K562 (cell line): ENCODE data around the gene PHKA1. TPM values are rescaled to one million over a fixed set of nuclear protein-coding genes. Genes with fewer than 3 reads are reported as not detected.
A peak's percentile ranks its signal among the peaks of the same experiment; 100 is the strongest.

ENCODE experiments used
- ASH1L ChIP-seq: fragments of 450-650 bp; IDR thresholded peaks from 2 replicates; pipeline ENCODE4 v1.6.1; 2018; ENCODE audit warnings: borderline replicate concordance, mild to moderate bottlenecking, low read depth; ENCODE audit not compliant: partially characterized antibody
- BCL6 ChIP-seq: fragments of 250-450 bp; sonication (Bioruptor Pico); IDR thresholded peaks from 2 replicates; pipeline ENCODE4 v1.4.0; 2020
- CBX3 ChIP-seq, 2 experiments: IDR thresholded peaks; 1 replicate in 1 of 2; 2 replicates in 1 of 2; pipeline ENCODE4 v1.6.1; 2012; ENCODE audit warnings: inconsistent platforms in 2 of 2, low read length in 2 of 2, borderline replicate concordance in 1 of 2, control low read depth in 1 of 2
- CXXC5 ChIP-seq: fragments of 250-450 bp; sonication (Bioruptor Pico); IDR thresholded peaks from 2 replicates; pipeline ENCODE4 v1.8.0; 2022; ENCODE audit warnings: inconsistent platforms, mild to moderate bottlenecking, moderate library complexity
- DMBX1 ChIP-seq: fragments of 250-450 bp; sonication (Bioruptor Pico); IDR thresholded peaks from 2 replicates; pipeline ENCODE4 v1.8.0; 2022; ENCODE audit warnings: inconsistent platforms, mild to moderate bottlenecking, moderate library complexity, borderline replicate concordance
- EHMT2 ChIP-seq: fragments of 450-650 bp; IDR thresholded peaks from 2 replicates; pipeline ENCODE4 v1.6.1; 2018; ENCODE audit warnings: antibody characterized with exemption
- FIP1L1 ChIP-seq: fragments of 200-400 bp; formaldehyde crosslinking; IDR thresholded peaks from 2 replicates; pipeline ENCODE4 v1.6.1; 2018; ENCODE audit warnings: mild to moderate bottlenecking, low read depth, low read length; ENCODE audit not compliant: poor library complexity, severe bottlenecking
- FOS ChIP-seq: IDR thresholded peaks from 3 replicates; pipeline ENCODE4 v1.6.1; 2011; ENCODE audit not compliant: insufficient read length; ENCODE audit errors: extremely low read depth
- HNRNPK ChIP-seq: fragments of 200-400 bp; formaldehyde crosslinking; IDR thresholded peaks from one replicate; pipeline ENCODE4 v1.6.1; 2018; ENCODE audit warnings: mild to moderate bottlenecking, low read depth, low read length; ENCODE audit not compliant: poor library complexity, severe bottlenecking
- MAFK ChIP-seq: IDR thresholded peaks from 2 replicates; pipeline ENCODE4 v1.6.1; 2011; ENCODE audit warnings: low read length, improper control_type of control experiment
- MCM2 ChIP-seq: fragments of 450-650 bp; IDR thresholded peaks from 2 replicates; pipeline ENCODE4 v1.6.1; 2017; ENCODE audit warnings: low read depth, mild to moderate bottlenecking
- MIER1 ChIP-seq: fragments of 450-650 bp; IDR thresholded peaks from 2 replicates; pipeline ENCODE4 v1.6.1; 2016; ENCODE audit warnings: antibody characterized with exemption, mild to moderate bottlenecking, low read depth
- MTA2 ChIP-seq: fragments of 450-650 bp; IDR thresholded peaks from 2 replicates; pipeline ENCODE4 v1.6.1; 2016; ENCODE audit warnings: low read depth
- NFATC3 ChIP-seq: fragments of 450-650 bp; IDR thresholded peaks from 2 replicates; pipeline ENCODE4 v1.6.1; 2017; ENCODE audit warnings: mild to moderate bottlenecking
- PKNOX1 ChIP-seq: fragments of 450-650 bp; IDR thresholded peaks from 2 replicates; pipeline ENCODE4 v1.6.1; 2016
- RFX1 ChIP-seq: fragments of 450-650 bp; IDR thresholded peaks from 2 replicates; pipeline ENCODE4 v1.6.1; 2016; ENCODE audit warnings: mild to moderate bottlenecking, moderate library complexity
- TAF7 ChIP-seq: fragments of 450-650 bp; IDR thresholded peaks from 2 replicates; pipeline ENCODE4 v1.6.1; 2016; ENCODE audit warnings: missing genetic modification characterization, missing compliant biosample characterization
- USF2 ChIP-seq: sonication (generic); formaldehyde crosslinking; IDR thresholded peaks from 2 replicates; pipeline ENCODE4 v1.5.0; 2020; ENCODE audit warnings: missing genetic modification reagents
- ZBTB5 ChIP-seq: fragments of 450-650 bp; IDR thresholded peaks from 2 replicates; pipeline ENCODE4 v1.6.1; 2017; ENCODE audit warnings: antibody characterized with exemption
- ZC3H4 ChIP-seq: sonication (generic); formaldehyde crosslinking; IDR thresholded peaks from 2 replicates; pipeline ENCODE4 v1.9.0; 2021; ENCODE audit warnings: missing genetic modification reagents, borderline replicate concordance
- ZNF175 ChIP-seq: fragments of 200-800 bp; sonication (Bioruptor generic); IDR thresholded peaks from 2 replicates; pipeline ENCODE4 v1.6.1; 2016; ENCODE audit warnings: low read depth, mild to moderate bottlenecking, missing genetic modification characterization, missing compliant biosample characterization
- ZNF253 ChIP-seq: fragments of 250-450 bp; sonication (Bioruptor Pico); conservative IDR thresholded peaks from 2 replicates; pipeline ENCODE4 v1.6.1; 2021; ENCODE audit warnings: mild to moderate bottlenecking
- ZNF444 ChIP-seq: fragments of 250-450 bp; sonication (Bioruptor Pico); IDR thresholded peaks from 2 replicates; pipeline ENCODE4 v1.4.0; 2020; ENCODE audit warnings: mild to moderate bottlenecking, moderate library complexity
- ZNF449 ChIP-seq: fragments of 250-450 bp; sonication (Bioruptor Pico); IDR thresholded peaks from 2 replicates; pipeline ENCODE4 v1.8.0; 2022; ENCODE audit warnings: moderate library complexity, mild to moderate bottlenecking, inconsistent platforms
- ZNF668 ChIP-seq: fragments of 250-450 bp; sonication (Bioruptor Pico); IDR thresholded peaks from 2 replicates; pipeline ENCODE4 v1.8.0; 2022; ENCODE audit warnings: mild to moderate bottlenecking, inconsistent platforms
- polyA plus RNA-seq, 8 experiments: library from polyadenylated mRNA; depleted of rRNA in 4 of 8; stranded (reverse) in 5 of 8; unstranded in 3 of 8; fragments of >200 nt; fragmentation: Nextera tagmentation in 2 of 8; fragmentation: Illumina TruSeq in 1 of 8; extraction: Ambion mirVana in 2 of 8; extraction: Trizol in 1 of 8; gene quantifications; 2 replicates each; pipeline versions ENCODE4 v1.2.1 to v1.2.3, GENCODE V29; 2011 to 2014; ENCODE audit warnings: inconsistent platforms in 1 of 8, missing spikeins in 1 of 8
- total RNA-seq, 7 experiments: library from RNA; depleted of rRNA in 6 of 7; stranded (reverse); fragments of >200 nt in 6 of 7; fragmentation: Illumina TruSeq in 2 of 7; extraction: Trizol in 2 of 7; gene quantifications; 2 replicates each; pipeline versions ENCODE4 v1.2.1 to v1.2.3, GENCODE V29; 2011 to 2021; ENCODE audit warnings: low replicate concordance in 1 of 7

PHKA1 gene
- total and polyA plus RNA-seq, 9 of the 15 experiments (the other 6 are each of a cell fraction or from before 2014, with no cell fraction given): 2.4 to 9.6 (median 5.8) TPM

- TF ChIP-seq ZNF253 (CRISPR knock-in tag): no peak
- TF ChIP-seq ZNF668 (CRISPR knock-in tag): no peak
- TF ChIP-seq MAFK: no peak
- TF ChIP-seq NFATC3: peak; percentile 84; the same call in 1 of the 2 replicates
- no peak for TF ChIP-seq FOS
- TF ChIP-seq MCM2: no peak
- TF ChIP-seq ASH1L: peak; percentile 69
- no peak for TF ChIP-seq ZNF444
- no peak for TF ChIP-seq FIP1L1
- no peak for TF ChIP-seq ZNF175 (CRISPR knock-in tag)
- TF ChIP-seq ZNF449 (CRISPR knock-in tag): no peak
- TF ChIP-seq EHMT2: no peak
- TF ChIP-seq USF2 (CRISPR knock-in tag): no peak
- TF ChIP-seq CXXC5 (CRISPR knock-in tag): peak; percentile 45
- TF ChIP-seq BCL6 (CRISPR knock-in tag): no peak
- no peak for TF ChIP-seq TAF7 (tag)
- 0 out of 2 replicates have a peak, but pooled peaks have one; percentile 49 for TF ChIP-seq DMBX1 (CRISPR knock-in tag)
- TF ChIP-seq MTA2: no peak
- no peak for TF ChIP-seq HNRNPK
- TF ChIP-seq ZBTB5: no peak
- TF ChIP-seq RFX1: no peak
- TF ChIP-seq CBX3 (IDR thresholded peaks at IDR 0.05; ENCODE audit: borderline replicate concordance in 1 of 2, low read length in 2 of 2): no peak
- TF ChIP-seq ZC3H4 (CRISPR knock-in tag): no peak
- TF ChIP-seq MIER1: peak; percentile 47; the same call in 1 of the 2 replicates
- TF ChIP-seq PKNOX1: no peak
Measured at GRCh38 chrX:72572248-72573157, 141.6 kb downstream of the PHKA1 start, which contains the start of gene HDAC8 (continued).
